ENCODE data around the gene PPP1R15A.
A peak's percentile ranks its signal among the peaks of the same experiment; 100 is the strongest.
"Not testable (repeated sequence)": the region's sequence is repeated elsewhere in the genome, so short reads cannot be mapped to it uniquely, and the experiment has no call there.

Gene PPP1R15A

DNA sequence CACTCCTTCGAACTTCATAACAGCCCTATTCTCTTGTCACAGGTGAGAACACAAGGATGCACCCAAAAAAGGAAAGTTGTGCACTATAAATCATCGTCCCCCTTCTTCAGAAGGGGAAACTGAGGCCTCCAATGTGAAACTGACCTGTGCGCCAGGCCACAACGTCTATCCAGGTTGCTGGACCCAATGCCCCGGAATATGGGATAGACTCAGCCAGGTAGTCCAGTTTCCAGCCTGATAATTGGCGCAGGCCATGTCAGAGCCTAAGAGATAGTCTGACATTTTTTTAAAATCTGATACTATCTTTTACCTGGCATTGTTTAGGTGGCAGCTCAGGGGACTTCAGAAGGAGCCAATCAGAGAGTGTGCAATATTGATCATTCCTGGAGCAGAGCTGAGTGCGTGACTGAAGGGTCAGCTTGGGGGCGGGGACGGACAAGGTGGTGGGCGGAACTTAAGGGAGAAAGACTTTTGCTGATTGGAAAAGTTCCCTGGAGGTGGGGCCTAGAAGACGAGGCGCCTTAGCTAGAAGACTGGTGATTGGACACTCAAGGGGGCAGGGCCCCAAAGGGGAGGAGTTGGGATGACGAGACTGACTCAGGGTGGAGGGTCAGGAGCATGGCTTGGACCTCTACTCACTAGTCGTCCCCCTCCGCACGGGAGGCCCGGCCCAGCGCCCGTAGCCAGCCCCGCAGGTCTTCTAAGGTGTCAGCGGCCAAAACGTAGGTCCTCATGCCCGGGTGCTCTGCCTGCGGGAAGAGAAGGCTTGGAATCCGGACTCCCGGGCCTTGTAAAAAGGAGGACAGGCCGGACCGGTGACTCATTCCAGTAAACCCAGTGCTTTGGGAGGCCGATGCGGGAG, 12.3 kb upstream of the PPP1R15A start:
- DNase-seq (ENCODE audit: low spot score): no peak

DNA sequence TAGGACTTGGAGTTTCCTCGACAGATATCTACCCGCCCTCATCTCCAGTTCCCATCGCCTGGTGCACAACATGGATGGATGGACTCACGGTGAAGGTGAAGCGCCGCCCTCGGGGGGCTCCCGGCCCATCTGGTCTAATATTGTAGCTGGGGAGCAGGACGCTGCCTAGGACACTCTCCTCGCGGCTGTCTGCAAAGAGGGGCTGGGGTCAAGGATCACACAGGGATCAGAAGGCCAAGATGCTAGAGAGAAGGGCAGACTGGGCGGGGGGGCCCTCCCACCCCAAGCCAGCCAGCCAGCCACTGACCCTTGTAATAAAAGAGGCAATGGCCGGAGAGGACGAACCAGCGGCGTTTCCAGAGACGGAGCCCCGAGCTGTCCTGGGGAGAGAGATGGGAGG, 10.9 kb upstream of the PPP1R15A start:
- no peak for DNase-seq (ENCODE audit: low spot score)

DNA sequence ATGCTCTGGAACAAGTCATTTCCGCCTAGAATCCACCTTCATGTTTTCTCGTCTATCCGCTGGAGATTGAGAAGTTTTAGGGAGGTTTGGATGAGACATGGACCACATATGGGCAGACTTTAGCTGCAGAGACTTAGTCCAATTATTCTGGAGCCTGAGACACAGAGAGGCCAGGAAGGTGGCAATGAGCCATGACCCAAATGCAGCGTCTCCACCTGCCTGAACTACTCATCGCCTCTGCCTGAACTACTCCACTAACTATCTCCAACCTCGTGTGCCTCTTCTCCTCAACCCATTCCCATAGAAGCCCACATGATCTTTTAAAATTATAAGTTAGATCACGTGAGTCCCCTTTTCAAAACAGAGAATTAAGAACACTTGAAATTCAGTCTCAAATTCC, 9.4 kb upstream of the PPP1R15A start:
- no peak for DNase-seq (ENCODE audit: low spot score)

DNA sequence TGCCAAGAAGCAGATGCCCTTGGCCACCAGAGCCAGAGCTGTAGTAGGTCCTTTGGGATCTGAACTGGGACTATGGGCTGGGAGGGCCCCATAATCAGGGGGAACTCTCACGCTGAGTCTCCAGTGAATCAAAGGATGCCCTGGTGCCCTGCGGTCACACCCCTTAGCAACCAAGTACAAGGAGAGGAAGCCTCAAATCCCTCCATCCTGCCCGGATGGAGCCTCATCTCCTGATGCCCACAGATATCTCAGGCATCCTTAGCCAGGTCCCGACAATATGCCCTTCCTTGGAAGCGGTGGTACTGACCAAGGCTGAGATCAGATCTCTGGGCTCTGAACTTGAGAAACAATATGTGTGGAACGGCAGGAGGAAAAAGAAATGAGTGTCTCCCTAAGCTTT, 5.5 kb upstream of the PPP1R15A start:
- no peak for DNase-seq (ENCODE audit: low spot score)

DNA sequence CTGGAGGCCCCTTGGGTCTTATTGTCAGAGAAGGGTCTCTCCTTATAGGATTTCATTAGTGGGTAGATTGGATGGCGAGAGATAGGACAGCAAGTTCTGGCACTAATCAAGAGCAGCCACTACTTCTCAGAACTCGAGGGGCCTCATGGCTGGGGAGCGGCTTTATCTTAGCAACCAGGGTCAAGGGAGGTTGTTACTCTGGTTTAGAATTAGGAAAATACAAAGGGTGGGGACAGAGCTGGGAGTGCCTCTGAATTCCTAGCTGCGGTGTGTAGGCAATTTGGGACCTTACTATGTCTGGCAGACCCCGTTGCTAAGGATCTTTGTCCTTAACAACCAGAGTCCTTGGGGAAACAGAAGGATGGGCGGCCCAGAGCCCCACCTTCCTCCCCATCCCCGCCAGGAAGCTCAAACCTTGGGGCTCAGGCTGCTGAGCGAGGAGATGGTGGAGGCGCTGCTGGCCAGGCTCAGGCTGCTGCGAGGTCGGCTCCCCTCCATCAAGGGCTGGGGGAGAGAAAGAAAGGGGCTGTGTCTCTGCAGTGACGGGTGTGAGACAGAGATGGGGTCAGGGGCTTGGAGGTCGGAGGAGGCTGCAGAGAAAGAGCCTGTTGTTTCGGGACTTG, 5.0 kb upstream of the PPP1R15A start:
- peak; percentile 40 for DNase-seq (ENCODE audit: low spot score)

DNA sequence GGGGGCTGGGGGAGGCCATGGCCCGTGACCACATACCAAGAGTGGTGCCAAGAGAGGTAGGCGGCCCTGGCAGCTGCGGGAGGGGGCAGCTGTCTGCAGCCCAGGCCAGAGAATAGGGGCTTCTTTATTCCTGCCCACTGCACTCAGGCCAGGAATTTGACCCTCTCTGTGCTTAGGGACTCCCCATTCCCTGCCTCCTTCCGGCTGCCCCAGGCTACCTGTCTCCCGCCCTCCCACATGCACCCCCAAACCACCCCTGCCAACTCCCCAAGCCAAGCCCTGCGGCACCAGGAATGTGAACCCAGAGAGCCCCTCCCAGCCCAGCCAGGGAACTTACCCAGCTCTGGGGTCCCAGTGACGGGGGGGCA, 4.5 kb upstream of the PPP1R15A start:
- no peak for DNase-seq (ENCODE audit: low spot score)

DNA sequence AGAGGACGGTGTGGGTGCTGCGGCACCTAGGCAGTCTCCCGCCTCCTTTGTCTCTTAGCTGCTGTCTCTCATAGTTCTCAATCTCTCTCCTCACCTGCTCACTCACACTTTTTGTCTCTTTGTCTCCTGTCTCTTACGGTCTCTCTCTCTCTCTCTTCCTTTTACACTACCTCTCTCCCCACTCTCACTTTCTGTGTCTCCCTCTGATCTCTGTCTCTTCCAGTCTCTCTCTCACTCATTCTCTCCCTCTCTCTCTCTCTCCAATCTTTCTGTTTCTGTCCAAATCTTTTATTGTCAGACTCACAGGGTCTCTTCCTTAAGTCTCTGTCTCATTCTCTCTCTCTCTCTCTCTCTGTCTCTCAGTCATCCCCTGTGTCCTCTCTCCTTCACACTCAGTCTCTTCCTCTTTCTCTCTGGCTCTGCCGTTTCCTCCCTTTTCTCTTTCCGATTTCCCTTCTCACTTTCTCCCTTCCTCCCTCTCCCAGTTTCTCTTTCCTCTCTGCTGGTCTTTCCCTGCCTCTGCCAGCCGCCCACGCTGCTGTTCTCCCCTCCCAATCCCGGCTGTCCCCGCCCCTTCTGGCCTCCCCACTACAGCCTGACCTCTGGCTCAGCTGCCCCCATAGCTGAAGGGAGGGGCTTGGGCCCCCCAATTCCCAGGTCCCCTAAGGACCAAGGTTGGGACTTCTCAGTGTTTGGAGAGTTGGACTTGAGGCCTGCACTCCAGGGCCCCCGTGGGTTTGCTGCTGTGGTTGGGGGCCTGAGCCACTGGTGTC, 3.9 kb upstream of the PPP1R15A start, which contains the start of gene PLEKHA4:
Gene PLEKHA4, minus strand, starts transcription at position 504 of the 773 bp plus-strand sequence. CDS start 997 bp downstream, outside the sequence.
- no peak for DNase-seq (ENCODE audit: low spot score)

DNA sequence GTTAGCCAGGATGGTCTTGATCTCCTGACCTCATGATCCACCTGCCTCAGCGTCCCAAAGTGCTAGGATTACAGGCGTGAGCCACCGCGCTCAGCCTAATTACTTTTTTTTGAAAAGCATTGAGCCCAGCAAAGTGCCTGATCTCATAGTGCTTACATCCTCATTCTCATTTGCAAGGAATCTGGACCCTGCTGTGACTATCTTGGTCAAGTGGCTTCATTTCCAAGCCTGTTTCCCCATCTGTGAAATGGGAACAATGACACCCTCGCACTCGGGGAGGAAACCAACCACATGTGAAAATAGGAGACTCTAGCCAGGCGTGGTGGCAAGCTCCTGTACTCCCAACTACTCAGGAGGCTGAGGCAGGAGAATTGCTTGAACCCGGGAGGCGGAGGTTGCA, 2.2 kb upstream of the PPP1R15A start:
- no peak for DNase-seq (ENCODE audit: low spot score)

DNA sequence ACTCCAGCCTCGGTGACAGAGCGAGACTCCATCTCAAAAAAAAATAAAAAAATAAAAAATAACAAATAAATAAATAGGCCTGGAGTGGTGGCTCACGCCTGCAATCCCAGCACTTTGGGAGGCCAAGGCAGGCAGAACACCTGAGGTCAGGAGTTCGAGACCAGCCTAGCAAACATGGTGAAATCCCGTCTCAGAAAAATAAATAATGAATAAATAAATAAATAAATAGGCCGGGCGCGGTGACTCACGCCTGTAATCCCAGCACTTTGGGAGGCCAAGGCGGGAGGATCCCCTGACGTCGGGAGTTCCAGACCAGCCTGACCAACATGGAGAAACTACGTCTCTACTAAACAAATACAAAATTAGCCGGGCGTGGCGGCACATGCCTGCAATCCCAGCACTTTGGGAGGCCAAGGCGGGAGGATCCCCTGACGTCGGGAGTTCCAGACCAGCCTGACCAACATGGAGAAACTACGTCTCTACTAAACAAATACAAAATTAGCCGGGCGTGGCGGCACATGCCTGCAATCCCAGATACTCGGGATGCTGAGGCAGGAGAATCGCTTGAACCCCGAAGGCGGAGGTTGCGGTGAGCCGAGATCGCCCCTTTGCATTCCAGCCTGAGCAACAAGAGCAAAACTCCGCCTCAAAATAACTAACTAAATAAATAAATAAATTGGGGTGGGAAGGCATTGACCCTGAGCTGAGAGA, 595 bp upstream of the PPP1R15A start:
- not testable (repeated sequence) for DNase-seq (ENCODE audit: low spot score)

DNA sequence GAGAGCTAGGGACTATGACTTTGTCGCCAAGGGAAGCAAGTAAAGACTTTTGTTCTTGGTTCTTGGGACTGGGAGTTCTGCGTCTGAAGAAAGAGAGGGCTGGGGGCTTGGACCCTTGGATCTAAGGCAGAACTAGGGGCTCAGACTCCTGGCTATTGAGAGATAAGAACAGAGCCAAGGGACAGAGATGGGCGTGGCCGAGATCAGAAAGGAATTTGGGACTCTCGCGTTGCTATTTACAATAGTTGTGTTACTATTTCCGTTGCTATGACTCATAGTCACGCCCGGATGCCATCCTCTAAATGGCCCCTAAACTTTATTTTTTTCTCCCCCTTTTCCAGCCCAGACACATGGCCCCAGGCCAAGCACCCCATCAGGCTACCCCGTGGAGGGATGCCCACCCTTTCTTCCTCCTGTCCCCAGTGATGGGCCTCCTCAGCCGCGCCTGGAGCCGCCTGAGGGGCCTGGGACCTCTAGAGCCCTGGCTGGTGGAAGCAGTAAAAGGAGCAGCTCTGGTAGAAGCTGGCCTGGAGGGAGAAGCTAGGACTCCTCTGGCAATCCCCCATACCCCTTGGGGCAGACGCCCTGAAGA, 759 bp downstream of the PPP1R15A start:
- peak; percentile 95 for DNase-seq (ENCODE audit: low spot score)

DNA sequence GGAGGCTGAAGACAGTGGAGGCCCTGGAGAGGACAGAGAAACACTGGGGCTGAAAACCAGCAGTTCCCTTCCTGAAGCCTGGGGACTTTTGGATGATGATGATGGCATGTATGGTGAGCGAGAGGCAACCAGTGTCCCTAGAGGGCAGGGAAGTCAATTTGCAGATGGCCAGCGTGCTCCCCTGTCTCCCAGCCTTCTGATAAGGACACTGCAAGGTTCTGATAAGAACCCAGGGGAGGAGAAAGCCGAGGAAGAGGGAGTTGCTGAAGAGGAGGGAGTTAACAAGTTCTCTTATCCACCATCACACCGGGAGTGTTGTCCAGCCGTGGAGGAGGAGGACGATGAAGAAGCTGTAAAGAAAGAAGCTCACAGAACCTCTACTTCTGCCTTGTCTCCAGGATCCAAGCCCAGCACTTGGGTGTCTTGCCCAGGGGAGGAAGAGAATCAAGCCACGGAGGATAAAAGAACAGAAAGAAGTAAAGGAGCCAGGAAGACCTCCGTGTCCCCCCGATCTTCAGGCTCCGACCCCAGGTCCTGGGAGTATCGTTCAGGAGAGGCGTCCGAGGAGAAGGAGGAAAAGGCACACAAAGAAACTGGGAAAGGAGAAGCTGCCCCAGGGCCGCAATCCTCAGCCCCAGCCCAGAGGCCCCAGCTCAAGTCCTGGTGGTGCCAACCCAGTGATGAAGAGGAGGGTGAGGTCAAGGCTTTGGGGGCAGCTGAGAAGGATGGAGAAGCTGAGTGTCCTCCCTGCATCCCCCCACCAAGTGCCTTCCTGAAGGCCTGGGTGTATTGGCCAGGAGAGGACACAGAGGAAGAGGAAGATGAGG, 1.5 kb downstream of the PPP1R15A start:
- DNase-seq (ENCODE audit: low spot score): no peak

DNA sequence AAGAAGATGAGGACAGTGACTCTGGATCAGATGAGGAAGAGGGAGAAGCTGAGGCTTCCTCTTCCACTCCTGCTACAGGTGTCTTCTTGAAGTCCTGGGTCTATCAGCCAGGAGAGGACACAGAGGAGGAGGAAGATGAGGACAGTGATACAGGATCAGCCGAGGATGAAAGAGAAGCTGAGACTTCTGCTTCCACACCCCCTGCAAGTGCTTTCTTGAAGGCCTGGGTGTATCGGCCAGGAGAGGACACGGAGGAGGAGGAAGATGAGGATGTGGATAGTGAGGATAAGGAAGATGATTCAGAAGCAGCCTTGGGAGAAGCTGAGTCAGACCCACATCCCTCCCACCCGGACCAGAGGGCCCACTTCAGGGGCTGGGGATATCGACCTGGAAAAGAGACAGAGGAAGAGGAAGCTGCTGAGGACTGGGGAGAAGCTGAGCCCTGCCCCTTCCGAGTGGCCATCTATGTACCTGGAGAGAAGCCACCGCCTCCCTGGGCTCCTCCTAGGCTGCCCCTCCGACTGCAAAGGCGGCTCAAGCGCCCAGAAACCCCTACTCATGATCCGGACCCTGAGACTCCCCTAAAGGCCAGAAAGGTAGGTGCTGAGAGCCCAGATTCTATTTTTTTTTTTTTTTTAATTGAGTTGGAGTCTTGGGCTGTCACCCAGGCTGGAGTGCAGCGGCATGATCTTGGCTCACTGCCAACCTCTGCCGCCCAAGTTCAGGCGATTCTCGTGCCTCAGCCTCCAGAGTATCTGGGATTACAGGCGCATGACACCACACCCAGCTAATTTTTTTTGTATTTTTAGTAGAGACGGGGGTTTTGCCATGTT, 2.3 kb downstream of the PPP1R15A start:
- DNase-seq (ENCODE audit: low spot score): peak; percentile 39

DNA sequence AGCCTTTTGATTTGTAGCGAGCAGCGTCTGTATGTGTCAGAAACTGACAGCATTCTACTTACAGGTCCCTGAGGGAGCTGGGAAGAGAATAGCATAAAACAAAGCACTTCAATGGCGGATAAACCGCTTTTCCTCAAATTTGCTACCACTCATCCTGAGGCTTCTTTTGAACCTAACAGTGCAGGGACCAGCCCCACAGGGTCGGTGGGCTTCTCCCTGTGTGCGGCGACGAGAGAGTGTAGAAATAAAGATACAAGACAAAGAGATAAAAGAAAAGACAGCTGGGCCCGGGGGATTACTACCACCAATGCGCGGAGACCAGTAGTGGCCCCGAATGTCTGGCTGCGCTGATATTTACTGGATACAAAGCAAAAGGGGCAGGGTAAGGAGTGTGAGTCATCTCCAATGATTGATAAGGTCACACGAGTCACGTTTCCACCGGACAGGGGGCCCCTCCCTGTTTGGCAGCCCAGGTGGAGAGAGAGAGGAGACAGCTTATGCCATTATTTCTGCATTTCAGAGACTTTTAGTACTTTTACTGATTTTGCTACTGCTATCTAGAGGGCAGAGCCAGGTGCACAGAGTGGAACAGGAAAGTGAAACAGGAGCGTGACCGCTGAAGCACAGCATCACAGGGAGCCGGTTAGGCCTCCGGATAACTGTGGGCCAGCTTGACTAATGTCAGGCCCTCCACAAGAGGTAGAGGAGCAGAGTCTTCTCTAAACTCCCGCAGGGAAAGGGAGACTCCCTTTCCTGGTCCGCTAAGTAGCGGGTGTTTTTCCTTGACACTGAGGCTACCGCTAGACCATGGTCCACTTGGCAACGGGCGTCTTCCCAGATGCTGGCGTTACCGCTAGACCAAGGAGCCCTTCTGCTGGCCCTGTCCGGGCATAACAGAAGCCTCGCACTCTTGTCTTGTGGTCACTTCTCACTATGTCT, 4.1 kb downstream of the PPP1R15A start:
- DNase-seq (ENCODE audit: low spot score): not testable (repeated sequence)

DNA sequence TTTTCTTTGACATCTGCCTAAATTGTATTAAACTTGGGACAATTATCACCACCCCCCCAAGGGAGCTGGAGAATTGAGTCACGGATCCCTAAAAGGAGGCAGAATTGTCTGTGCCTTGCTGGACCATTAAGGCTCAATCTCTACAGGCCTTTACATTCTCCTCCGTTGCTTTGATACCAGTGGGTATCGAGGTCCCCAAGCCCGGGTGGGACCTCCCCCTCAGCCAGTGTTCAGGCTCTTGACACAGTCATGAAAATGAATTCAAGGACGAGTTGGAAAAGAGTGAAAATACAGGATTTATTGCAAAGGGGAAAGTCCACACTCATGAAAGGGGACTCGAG, 5.6 kb downstream of the PPP1R15A start:
- no peak for DNase-seq (ENCODE audit: low spot score)

DNA sequence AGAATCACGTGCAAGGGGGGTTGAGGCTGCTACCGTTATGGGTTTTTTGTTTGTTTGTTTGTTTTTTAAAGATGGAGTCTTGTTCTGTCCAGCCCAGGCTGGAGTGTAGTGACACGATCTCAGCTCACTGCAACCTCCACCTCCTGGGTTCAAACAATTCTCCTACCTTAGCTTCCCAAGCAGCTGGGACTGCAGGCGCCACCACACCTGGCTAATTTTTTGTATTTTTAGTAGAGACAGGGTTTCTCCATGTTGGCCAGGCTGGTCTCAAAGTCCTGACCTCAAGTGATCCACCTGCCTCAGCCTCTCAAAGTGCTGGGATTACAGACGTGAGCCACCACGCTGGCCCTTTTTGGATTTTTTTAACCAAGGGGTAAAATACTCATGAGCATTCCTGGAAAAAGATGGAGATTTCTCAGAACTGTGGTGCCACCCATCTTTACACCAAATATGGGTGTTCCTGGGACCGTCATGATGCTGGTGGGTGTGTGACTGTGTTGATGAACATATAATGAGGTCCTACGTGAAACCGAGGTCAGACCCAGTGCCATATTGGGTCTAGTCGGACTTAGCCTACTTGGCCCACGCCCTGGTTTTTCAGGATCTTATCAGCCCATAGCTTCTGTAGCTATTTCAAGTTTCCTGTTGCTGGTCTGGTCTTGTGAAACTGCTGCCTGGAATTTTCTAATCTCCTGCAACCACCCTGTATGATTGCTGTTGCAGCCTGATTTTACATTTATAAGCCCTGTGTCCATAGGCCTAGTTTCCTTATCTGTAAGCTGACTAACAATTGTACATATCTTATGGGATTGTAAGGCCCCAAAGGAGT, 6.2 kb downstream of the PPP1R15A start:
- no peak for DNase-seq (ENCODE audit: low spot score)

DNA sequence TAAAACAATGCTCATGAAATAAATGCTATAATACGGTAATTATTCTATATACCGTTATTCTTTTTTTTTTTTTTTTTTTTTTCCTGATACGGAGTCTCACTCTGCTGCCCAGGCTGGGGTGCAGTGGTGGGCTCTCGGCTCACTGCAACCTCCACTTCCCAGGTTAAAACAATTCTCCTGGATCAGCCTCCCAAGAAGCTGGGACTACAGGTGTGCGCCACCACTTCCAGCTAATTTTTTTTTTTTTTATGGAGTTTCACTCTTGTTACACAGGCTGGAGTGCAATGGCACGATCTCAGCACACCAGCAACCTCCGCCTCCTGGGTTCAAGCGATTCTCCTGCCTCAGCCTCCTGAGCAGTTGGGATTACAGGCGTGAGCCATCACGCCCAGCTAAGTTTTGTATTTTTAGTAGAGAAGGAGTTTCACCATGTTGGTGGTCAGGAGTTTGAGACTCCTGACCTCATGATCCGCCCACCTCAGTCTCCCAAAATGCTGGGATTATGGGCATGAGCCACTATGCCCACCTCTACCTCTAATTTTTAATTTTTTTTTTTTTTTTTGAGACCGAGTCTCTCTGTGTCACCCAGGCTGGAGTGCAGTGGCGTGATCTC, 6.9 kb downstream of the PPP1R15A start:
- DNase-seq (ENCODE audit: low spot score): no peak

DNA sequence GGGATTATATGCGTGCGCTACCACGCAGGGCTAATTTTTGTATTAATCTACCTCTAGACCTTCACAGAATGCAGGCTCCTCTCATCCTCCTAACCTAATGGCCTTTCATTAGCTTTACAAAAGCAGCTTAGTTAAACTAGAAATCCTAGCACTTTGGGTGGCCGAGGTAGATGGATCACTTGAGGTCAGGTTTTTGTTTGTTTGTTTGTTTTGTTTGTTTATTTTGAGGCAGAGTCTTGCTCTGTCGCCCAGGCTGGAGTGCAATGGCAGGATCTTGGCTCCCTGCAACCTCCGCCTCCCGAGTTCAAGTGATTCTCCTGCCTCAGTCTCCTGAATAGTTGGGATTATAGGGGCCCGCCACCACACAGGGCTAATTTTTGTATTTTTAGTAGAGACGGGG, 7.5 kb downstream of the PPP1R15A start:
- not testable (repeated sequence) for DNase-seq (ENCODE audit: low spot score)

All from LoVo (cell line).